Kidney (tissue), 14 donors: Measurements from ENCODE around the gene SEH1L. TPM values are rescaled to one million over a fixed set of nuclear protein-coding genes. Genes with fewer than 3 reads are reported as not detected.

Experiments
- DNase-seq, 5 donors: peaks; one replicate each; pipeline ENCODE4 v3.0.0-alpha.2; 2013 to 2020
- FAIRE-seq: peaks from 2 replicates; lab custom pipeline; 2012; peaks lifted over from hg19 to GRCh38; lab: Jason Lieb, UNC
- H3K27ac ChIP-seq, 2 donors: one replicate each; pipeline ENCODE4 v1.7.0; 2013; ENCODE audit warnings: low read depth in 2 of 2, low read length in 2 of 2, inconsistent platforms in 1 of 2
- H3K27me3 ChIP-seq: one replicate; pipeline ENCODE4 v1.7.1; 2013; ENCODE audit warnings: low read length, inconsistent platforms; ENCODE audit not compliant: control insufficient read depth, insufficient read depth
- H3K36me3 ChIP-seq, 3 donors: one replicate each; pipeline versions ENCODE4 v1.7.0 to v1.7.1; 2013; ENCODE audit warnings: low read length in 3 of 3, control low read depth in 1 of 3, inconsistent platforms in 1 of 3; ENCODE audit not compliant: insufficient read depth in 3 of 3, control insufficient read depth in 2 of 3
- H3K4me1 ChIP-seq, 3 donors: one replicate each; pipeline versions ENCODE4 v1.7.0 to v1.7.1; 2013; ENCODE audit warnings: low read length in 3 of 3, inconsistent platforms in 1 of 3, low read depth in 1 of 3; ENCODE audit not compliant: control insufficient read depth in 2 of 3, insufficient read depth in 2 of 3
- H3K4me3 ChIP-seq, 3 donors: one replicate each; pipeline versions ENCODE4 v1.7.0 to v1.8.1; 2013; ENCODE audit warnings: low read length in 3 of 3, control low read depth in 1 of 3, inconsistent platforms in 1 of 3
- H3K9ac ChIP-seq, 3 donors: one replicate each; pipeline versions ENCODE4 v1.7.0 to v1.7.1; 2013; ENCODE audit warnings: low read length in 3 of 3, control low read depth in 1 of 3, inconsistent platforms in 1 of 3
- H3K9me3 ChIP-seq, 3 donors: one replicate each; pipeline versions ENCODE4 v1.7.0 to v1.7.1; 2013; ENCODE audit warnings: low read length in 3 of 3, control low read depth in 1 of 3, inconsistent platforms in 1 of 3; ENCODE audit not compliant: control insufficient read depth in 2 of 3, insufficient read depth in 1 of 3
- CTCF ChIP-seq: IDR thresholded peaks from 3 replicates; pipeline ENCODE4 v1.5.1; 2012; ENCODE audit warnings: mild to moderate bottlenecking, moderate library complexity, borderline replicate concordance; ENCODE audit not compliant: insufficient read depth; ENCODE audit errors: extremely low read depth
- intact Hi-C: fragments of 100-400 bp; cut with DNase I; formaldehyde crosslinking; loops from one replicate; pipeline ENCODE4 v1.11.1; 2022
- polyA plus RNA-seq: library from polyadenylated mRNA; stranded (reverse); fragments of 350-450 nt; fragmentation: Illumina TruSeq; extraction: RNeasy Lipid Tissue Mini Kit (QIAGEN cat#74804); gene quantifications from one replicate; pipeline ENCODE4 v1.2.3, GENCODE V29; 2014; ENCODE audit warnings: low read depth, low replicate concordance; ENCODE audit not compliant: insufficient read depth
- total RNA-seq: library from RNA; stranded (reverse); fragmentation: NEBNext Ultra II Directional; extraction: Animal tissue kit (Norgen Biotek cat#: 25700); gene quantifications from one replicate; pipeline ENCODE4 v1.2.1, GENCODE V29; 2021
- donor health status: control.
- donor health status: control.
- donor health status: control.
- donor health status: control.
- donor health status: control.
- donor health status: DM: yes; HTN: yes; CAD: no.
- donor health status: Normal renal cell carcinoma (clear cell type).

The SEH1L gene
- total and polyA plus RNA-seq, 2 donors from 2014 or later, result 15.8 to 43.3 TPM

- Histone ChIP-seq H3K4me3 (no peak overlapping the region), H3K9ac (no peak overlapping the region), H3K27me3 (no peaks in the 10 kb centered on the region), H3K4me1 (no peaks in the 10 kb centered on the region), H3K27ac (no peak overlapping the region), H3K36me3 (no peaks in the 10 kb centered on the region), H3K9me3 (no peaks in the 10 kb centered on the region)
- intact Hi-C loops, result loop anchor here (5.0 kb wide), 1 partner anchor 179 kb away; no protein-coding TSS in a partner anchor
- no peak for FAIRE-seq
- DNase-seq, result no peak
- no peak for TF ChIP-seq CTCF
Measured at GRCh38 chr18:12921178-12921577, 26.6 kb upstream of the SEH1L start.

GRCh38 chr18:12922266-12922665, 25.5 kb upstream of the SEH1L start:
- H3K27ac ChIP-seq, result no peak overlapping the region
- H3K9me3 ChIP-seq, result no peaks in the 10 kb centered on the region
- no peak overlapping the region for H3K4me3 ChIP-seq
- no peak overlapping the region for H3K9ac ChIP-seq
- no peaks in the 10 kb centered on the region for H3K36me3 ChIP-seq
- intact Hi-C loops, result loop anchor here (5.0 kb wide), 1 partner anchor 180 kb away; no protein-coding TSS in a partner anchor
- FAIRE-seq (no peak), DNase-seq (no peak)
- TF ChIP-seq CTCF, result no peak
- no peaks in the 10 kb centered on the region for H3K4me1 ChIP-seq
- H3K27me3 ChIP-seq, result no peaks in the 10 kb centered on the region

GRCh38 chr18:12924616-12925015, 23.2 kb upstream of the SEH1L start:
- no peaks in the 10 kb centered on the region for H3K36me3 ChIP-seq
- H3K9me3 ChIP-seq, result no peaks in the 10 kb centered on the region
- H3K27me3 ChIP-seq, result no peaks in the 10 kb centered on the region
- H3K4me3 ChIP-seq, result no peak overlapping the region
- intact Hi-C loops, result loop anchor here (5.0 kb wide), 1 partner anchor 182 kb away; no protein-coding TSS in a partner anchor
- FAIRE-seq (no peak), DNase-seq (no peak)
- H3K27ac ChIP-seq, result no peak overlapping the region
- H3K9ac ChIP-seq, result no peak overlapping the region
- no peaks in the 10 kb centered on the region for H3K4me1 ChIP-seq
- no peak for TF ChIP-seq CTCF

- H3K4me3 ChIP-seq, result no peak overlapping the region
- no peaks in the 10 kb centered on the region for H3K27me3 ChIP-seq
- no peak for TF ChIP-seq CTCF
- no peak for DNase-seq
- H3K4me1 ChIP-seq, result no peaks in the 10 kb centered on the region
- no peak overlapping the region for H3K27ac ChIP-seq
- no peaks in the 10 kb centered on the region for H3K9me3 ChIP-seq
- H3K9ac ChIP-seq, result no peak overlapping the region
- intact Hi-C loops, result no loop called here
- no peaks in the 10 kb centered on the region for H3K36me3 ChIP-seq
- no peak for FAIRE-seq
Measured at GRCh38 chr18:12928206-12928605, 19.6 kb upstream of the SEH1L start.
